Erythroblast (primary cell): ENCODE results near the gene ITPKB.

Source experiments
- GATA1 ChIP-seq: IDR thresholded peaks from 2 replicates; pipeline ENCODE4 v1.6.1; 2011; ENCODE audit warnings: low read depth, mild to moderate bottlenecking, control low read depth, low read length, moderate library complexity
- POLR2A ChIP-seq: IDR thresholded peaks from 2 replicates; pipeline ENCODE4 v1.6.1; 2011; ENCODE audit warnings: mild to moderate bottlenecking, low read length

DNA sequence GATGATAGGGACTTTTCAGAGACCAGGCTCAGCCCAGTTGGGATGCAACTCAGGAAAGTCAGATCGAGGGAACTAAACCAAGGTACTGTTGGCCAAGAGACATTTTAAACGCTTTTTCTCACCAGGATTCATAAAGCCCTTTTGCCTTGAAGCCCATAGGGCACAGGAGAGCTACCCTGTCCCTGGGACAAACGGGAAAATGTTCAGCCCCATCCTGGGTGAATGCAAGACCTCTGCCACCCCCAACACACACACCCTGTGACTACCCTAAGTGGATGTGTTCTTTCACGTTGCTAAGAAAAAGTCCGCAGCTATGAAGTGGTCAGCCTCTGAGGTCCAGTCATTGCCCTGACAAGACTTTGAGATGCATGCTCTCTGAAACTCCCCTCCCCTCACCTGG, 58.4 kb downstream of the ITPKB start:
- no peak for TF ChIP-seq POLR2A
- TF ChIP-seq GATA1 = no peak
